Mesenchymal stem cell (in vitro differentiated cells and primary cell): ENCODE measurements around the gene MICU1.

Source experiments
- DNase-seq: peaks from one replicate; pipeline ENCODE4 v3.0.0-alpha.2; 2013
- H2AFZ ChIP-seq: one replicate; pipeline ENCODE4 v1.6.1; 2013; ENCODE audit warnings: low read depth, mild to moderate bottlenecking, control low read depth, inconsistent platforms, low read length, moderate library complexity
- H2AK5ac ChIP-seq: 2 replicates; pipeline ENCODE4 v1.6.1; 2013; ENCODE audit warnings: low read length, moderate library complexity, mild to moderate bottlenecking, inconsistent platforms; ENCODE audit not compliant: severe bottlenecking
- H2BK120ac ChIP-seq: one replicate; pipeline ENCODE4 v1.6.1; 2013; ENCODE audit warnings: low read depth, mild to moderate bottlenecking, inconsistent platforms, low read length, moderate library complexity
- H2BK12ac ChIP-seq, 2 experiments: one replicate each; pipeline ENCODE4 v1.6.1; 2013; ENCODE audit warnings: inconsistent platforms in 2 of 2, low read length in 2 of 2, mild to moderate bottlenecking in 2 of 2, moderate library complexity in 2 of 2, control low read depth in 1 of 2
- H2BK15ac ChIP-seq: one replicate; pipeline ENCODE4 v1.6.1; 2013; ENCODE audit warnings: mild to moderate bottlenecking, low read depth, inconsistent platforms; ENCODE audit not compliant: poor library complexity, severe bottlenecking
- H2BK5ac ChIP-seq: 2 replicates; pipeline ENCODE4 v1.6.1; 2013; ENCODE audit warnings: low read depth, mild to moderate bottlenecking, low read length, control low read depth, inconsistent platforms; ENCODE audit not compliant: poor library complexity, severe bottlenecking
- H3K14ac ChIP-seq, 2 experiments: one replicate each; pipeline ENCODE4 v1.6.1; 2013; ENCODE audit warnings: inconsistent platforms in 2 of 2, low read length in 2 of 2, control low read depth in 1 of 2, mild to moderate bottlenecking in 1 of 2, moderate library complexity in 1 of 2
- H3K18ac ChIP-seq, 2 experiments: one replicate each; pipeline ENCODE4 v1.6.1; 2013; ENCODE audit warnings: inconsistent platforms in 2 of 2, low read length in 2 of 2, control low read depth in 1 of 2, low read depth in 1 of 2, mild to moderate bottlenecking in 1 of 2
- H3K23ac ChIP-seq, 2 experiments: one replicate each; pipeline ENCODE4 v1.6.1; 2013; ENCODE audit warnings: inconsistent platforms in 2 of 2, low read length in 2 of 2, mild to moderate bottlenecking in 2 of 2, moderate library complexity in 2 of 2, control low read depth in 1 of 2
- H3K27ac ChIP-seq: 2 replicates; pipeline ENCODE4 v1.5.1; 2013; ENCODE audit warnings: mild to moderate bottlenecking, moderate library complexity, low read length, control low read depth, inconsistent platforms; ENCODE audit not compliant: poor library complexity, severe bottlenecking
- H3K27me3 ChIP-seq, 2 experiments: 2 replicates each; pipeline versions ENCODE4 v1.6.1 to v1.7.0; 2013; ENCODE audit warnings: low read length in 2 of 2, mild to moderate bottlenecking in 2 of 2, moderate library complexity in 2 of 2, control low read depth in 1 of 2, inconsistent platforms in 1 of 2; ENCODE audit not compliant: control insufficient read depth in 1 of 2, insufficient read depth in 1 of 2
- H3K36me3 ChIP-seq, 2 experiments: 2 replicates each; pipeline versions ENCODE4 v1.6.1 to v1.7.0; 2013; ENCODE audit warnings: low read length in 2 of 2, control low read depth in 1 of 2, inconsistent platforms in 1 of 2, low read depth in 1 of 2, mild to moderate bottlenecking in 1 of 2; ENCODE audit not compliant: insufficient read depth in 2 of 2, control insufficient read depth in 1 of 2
- H3K4ac ChIP-seq, 2 experiments: one replicate each; pipeline ENCODE4 v1.6.1; 2013; ENCODE audit warnings: inconsistent platforms in 2 of 2, low read length in 2 of 2, mild to moderate bottlenecking in 2 of 2, moderate library complexity in 2 of 2, control low read depth in 1 of 2, low read depth in 1 of 2
- H3K4me1 ChIP-seq: 2 replicates; pipeline ENCODE4 v1.6.1; 2013; ENCODE audit warnings: low read depth, low read length, control low read depth; ENCODE audit not compliant: control insufficient read depth, insufficient read depth
- H3K4me2 ChIP-seq: 2 replicates; pipeline ENCODE4 v1.6.1; 2013; ENCODE audit warnings: low read length, mild to moderate bottlenecking, inconsistent platforms; ENCODE audit not compliant: poor library complexity, severe bottlenecking
- H3K4me3 ChIP-seq, 2 experiments: 2 replicates each; pipeline versions ENCODE4 v1.5.1 to v1.7.0; 2013; ENCODE audit warnings: low read length in 2 of 2, mild to moderate bottlenecking in 2 of 2, control low read depth in 1 of 2, low read depth in 1 of 2; ENCODE audit not compliant: insufficient read depth in 1 of 2
- H3K79me1 ChIP-seq: replicated peaks from 2 replicates; pipeline ENCODE4 v1.6.1; 2013; ENCODE audit warnings: mild to moderate bottlenecking, control low read depth, low read length, inconsistent platforms; ENCODE audit not compliant: poor library complexity, severe bottlenecking
- H3K9ac ChIP-seq: 2 replicates; pipeline ENCODE4 v1.7.0; 2013; ENCODE audit warnings: mild to moderate bottlenecking, low read length, moderate library complexity
- H3K9me3 ChIP-seq: 2 replicates; pipeline ENCODE4 v1.7.0; 2013; ENCODE audit warnings: mild to moderate bottlenecking, low read length; ENCODE audit not compliant: control insufficient read depth
- H4K8ac ChIP-seq: one replicate; pipeline ENCODE4 v1.6.1; 2013; ENCODE audit warnings: inconsistent platforms, mild to moderate bottlenecking, low read length, moderate library complexity
- H4K91ac ChIP-seq: one replicate; pipeline ENCODE4 v1.6.1; 2013; ENCODE audit warnings: mild to moderate bottlenecking, low read length, inconsistent platforms
- WGBS: methylation state at CpG from one replicate; pipeline ENCODE4 v1.1.7; 2013; ENCODE audit warnings: mixed read lengths; 5-methylcytosine and 5-hydroxymethylcytosine counted together

MICU1 gene

GRCh38 chr10:72414642-72415041 lies 211.2 kb downstream of the MICU1 start:
- DNase-seq: no peak
- no peak overlapping the region for H2BK5ac ChIP-seq
- H3K27me3 ChIP-seq: no peaks in the 10 kb centered on the region
- H3K4ac ChIP-seq: no peak overlapping the region
- H3K14ac ChIP-seq: no peak overlapping the region
- H4K91ac ChIP-seq: no peak overlapping the region
- no peak overlapping the region for H4K8ac ChIP-seq
- no peaks in the 10 kb centered on the region for H3K79me1 ChIP-seq
- H2BK15ac ChIP-seq: no peak overlapping the region
- H3K27ac ChIP-seq: no peak overlapping the region
- H3K4me2 ChIP-seq: no peak overlapping the region
- 97% methylated on average over 2 of the region's 3 CpGs for WGBS
- no peak overlapping the region for H3K9ac ChIP-seq
- H3K4me1 ChIP-seq: no peaks in the 10 kb centered on the region
- H2AFZ ChIP-seq: no peak overlapping the region
- no peak overlapping the region for H3K18ac ChIP-seq
- H3K23ac ChIP-seq: no peak overlapping the region
- peaks cover 4% of the 10 kb centered on the region for H3K9me3 ChIP-seq
- peaks cover 0 to 26% of the 10 kb centered on the region in 2 experiments for H3K36me3 ChIP-seq
- no peak overlapping the region for H2BK120ac ChIP-seq
- no peak overlapping the region for H3K4me3 ChIP-seq
- no peak overlapping the region for H2AK5ac ChIP-seq
- H2BK12ac ChIP-seq: no peak overlapping the region

- WGBS: 100% methylated on average over 1 of the region's 1 CpG
- no peak overlapping the region for H2BK15ac ChIP-seq
- H3K23ac ChIP-seq: no peak overlapping the region
- H3K36me3 ChIP-seq: peaks cover 0 to 31% of the 10 kb centered on the region in 2 experiments
- no peaks in the 10 kb centered on the region for H3K4me1 ChIP-seq
- no peaks in the 10 kb centered on the region for H3K79me1 ChIP-seq
- no peak overlapping the region for H2AK5ac ChIP-seq
- H2BK12ac ChIP-seq: no peak overlapping the region
- no peak overlapping the region for H3K9ac ChIP-seq
- H2BK120ac ChIP-seq: no peak overlapping the region
- H2BK5ac ChIP-seq: no peak overlapping the region
- H3K4me2 ChIP-seq: no peak overlapping the region
- H3K14ac ChIP-seq: no peak overlapping the region
- no peak overlapping the region for H3K27ac ChIP-seq
- no peak overlapping the region for H3K18ac ChIP-seq
- DNase-seq: no peak
- H3K4ac ChIP-seq: no peak overlapping the region
- H3K9me3 ChIP-seq: peaks cover 4% of the 10 kb centered on the region
- no peak overlapping the region for H3K4me3 ChIP-seq
- H4K8ac ChIP-seq: no peak overlapping the region
- no peak overlapping the region for H4K91ac ChIP-seq
- no peak overlapping the region for H2AFZ ChIP-seq
- H3K27me3 ChIP-seq: no peaks in the 10 kb centered on the region
Observed at GRCh38 chr10:72409167-72409566, 216.7 kb downstream of the MICU1 start.

DNA sequence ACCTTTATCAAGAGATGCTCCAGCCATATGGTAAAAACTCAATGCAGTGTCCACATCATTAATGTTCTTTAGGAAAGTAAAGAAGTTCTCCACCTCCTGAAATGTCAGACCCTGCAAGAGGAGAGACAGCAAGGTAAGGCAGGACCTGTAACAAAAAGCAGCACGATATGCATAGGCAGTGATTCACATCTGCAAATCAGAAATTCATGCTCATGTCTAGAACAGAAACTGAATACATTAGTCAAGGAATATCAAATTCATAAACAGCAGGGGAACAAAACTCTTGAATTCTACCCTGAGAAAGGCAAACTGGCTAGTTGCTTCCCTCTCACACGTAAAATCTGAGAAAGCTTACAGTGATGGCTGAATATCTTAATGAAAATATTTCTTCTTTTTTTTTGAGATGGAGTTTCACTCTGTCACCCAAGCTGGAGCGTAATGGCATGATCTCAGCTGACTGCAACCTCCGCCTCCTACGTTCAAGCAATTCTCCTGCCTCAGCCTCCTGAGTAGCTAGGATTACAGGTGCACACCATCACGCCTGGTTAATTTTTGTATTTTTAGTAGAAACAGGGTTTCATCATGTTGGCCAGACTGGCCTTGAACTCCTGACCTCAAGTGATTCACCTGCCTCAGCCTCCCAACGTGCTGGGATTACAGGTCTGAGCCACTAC lies 217.8 kb downstream of the MICU1 start:
- Histone ChIP-seq H3K79me1 (peaks cover under 1% of the 10 kb centered on the region), H3K9me3 (no peaks in the 10 kb centered on the region), H2BK5ac (no peak overlapping the region), H3K27me3 (no peaks in the 10 kb centered on the region), H3K4ac (no peak overlapping the region), H3K4me1 (no peaks in the 10 kb centered on the region), H3K36me3 (peaks cover 2 to 27% of the 10 kb centered on the region in 2 experiments), H3K4me2 (no peak overlapping the region), H2AFZ (no peak overlapping the region), H3K18ac (no peak overlapping the region), H2BK15ac (no peak overlapping the region), H4K8ac (no peak overlapping the region), H3K4me3 (no peak overlapping the region), H3K9ac (no peak overlapping the region), H3K14ac (no peak overlapping the region), H2BK120ac (no peak overlapping the region), H3K23ac (no peak overlapping the region), H2AK5ac (no peak overlapping the region), H4K91ac (no peak overlapping the region), H3K27ac (no peak overlapping the region), H2BK12ac (no peak overlapping the region)
- DNase-seq: no peak
- 99% methylated on average over 7 of the region's 7 CpGs for WGBS

DNA sequence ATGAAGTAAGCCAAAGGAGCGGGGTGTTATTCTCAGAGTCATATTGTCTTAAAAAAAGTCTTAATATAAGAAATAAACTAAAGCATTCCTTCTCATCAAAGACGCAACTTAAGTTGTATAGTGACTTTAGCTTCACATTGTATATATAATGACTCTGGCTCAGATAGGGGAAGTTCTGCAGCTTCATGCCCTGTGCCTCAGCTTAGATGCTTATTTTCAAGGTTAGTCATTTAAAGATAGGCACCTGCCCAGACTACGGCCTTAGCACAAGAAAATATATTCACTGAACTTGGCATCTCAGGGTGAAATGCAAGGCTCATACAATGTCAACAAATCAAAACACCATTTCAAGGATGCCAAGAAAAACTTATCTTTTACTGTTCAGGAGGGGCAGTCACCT lies 218.4 kb downstream of the MICU1 start:
- no peaks in the 10 kb centered on the region for H3K4me1 ChIP-seq
- no peak overlapping the region for H4K91ac ChIP-seq
- H3K27ac ChIP-seq: no peak overlapping the region
- WGBS: 95% methylated on average over 1 of the region's 3 CpGs
- no peak overlapping the region for H2BK12ac ChIP-seq
- no peaks in the 10 kb centered on the region for H3K9me3 ChIP-seq
- H2BK15ac ChIP-seq: no peak overlapping the region
- H3K4ac ChIP-seq: no peak overlapping the region
- peaks cover 7 to 30% of the 10 kb centered on the region in 2 experiments for H3K36me3 ChIP-seq
- no peak for DNase-seq
- peaks cover 2% of the 10 kb centered on the region for H3K79me1 ChIP-seq
- H3K4me2 ChIP-seq: no peak overlapping the region
- H2BK5ac ChIP-seq: no peak overlapping the region
- no peak overlapping the region for H2AFZ ChIP-seq
- H3K9ac ChIP-seq: no peak overlapping the region
- H2BK120ac ChIP-seq: no peak overlapping the region
- no peak overlapping the region for H4K8ac ChIP-seq
- no peak overlapping the region for H3K4me3 ChIP-seq
- no peak overlapping the region for H3K23ac ChIP-seq
- H3K18ac ChIP-seq: no peak overlapping the region
- no peaks in the 10 kb centered on the region for H3K27me3 ChIP-seq
- no peak overlapping the region for H2AK5ac ChIP-seq
- H3K14ac ChIP-seq: no peak overlapping the region
